ENCODE data around the gene SOWAHA.

- TF ChIP-seq CTCF (IDR thresholded peaks at IDR 0.05; ENCODE audit: insufficient read depth, low read length, poor library complexity, severe bottlenecking) (no peak), EZH2phosphoT487 (conservative IDR thresholded peaks at IDR 0.05; ENCODE audit: low read length) (no peak)
Measured at GRCh38 chr5:132865668-132866341, 52.7 kb downstream of the SOWAHA start.
